SU-DHL-6 (cell line): ENCODE results near the gene ITIH5.

Source experiments
- EZH2phosphoT487 ChIP-seq: fragments of 200-600 bp; sonication (generic), shearing (Covaris generic); conservative IDR thresholded peaks from 2 replicates; pipeline ENCODE4 v1.6.1; 2018; ENCODE audit warnings: mild to moderate bottlenecking, antibody characterized with exemption, low read length, moderate library complexity, mixed read lengths
- TF ChIP-seq, protein P1 (sequence below): fragments of 200-600 bp; sonication (generic); IDR thresholded peaks from one replicate; pipeline ENCODE4 v1.5.1; 2017; ENCODE audit warnings: antibody characterized with exemption, mild to moderate bottlenecking, low read length, moderate library complexity; ENCODE audit not compliant: insufficient read depth, poor library complexity, severe bottlenecking

DNA sequence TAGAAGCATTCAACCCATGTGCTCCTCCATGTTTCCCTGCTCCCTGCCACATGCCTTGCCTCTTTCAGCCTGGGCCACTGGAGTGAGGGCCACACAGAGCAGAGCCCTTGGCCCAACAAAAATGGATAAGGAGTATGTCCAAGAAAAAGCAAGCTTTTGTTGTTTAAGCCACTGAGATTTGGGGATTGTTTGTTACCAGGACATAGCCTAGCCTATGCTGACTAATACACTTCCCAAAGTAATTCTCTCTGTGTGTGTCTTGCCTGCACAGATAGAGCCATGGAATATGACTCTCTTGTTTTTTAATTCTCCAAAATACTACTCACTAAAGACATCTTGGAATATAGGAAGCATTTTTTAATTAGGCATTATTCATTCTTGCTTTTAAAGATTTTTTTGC, 22.8 kb upstream of the ITIH5 start:
- TF ChIP-seq EZH2phosphoT487: no peak
- TF ChIP-seq, protein P1, sequence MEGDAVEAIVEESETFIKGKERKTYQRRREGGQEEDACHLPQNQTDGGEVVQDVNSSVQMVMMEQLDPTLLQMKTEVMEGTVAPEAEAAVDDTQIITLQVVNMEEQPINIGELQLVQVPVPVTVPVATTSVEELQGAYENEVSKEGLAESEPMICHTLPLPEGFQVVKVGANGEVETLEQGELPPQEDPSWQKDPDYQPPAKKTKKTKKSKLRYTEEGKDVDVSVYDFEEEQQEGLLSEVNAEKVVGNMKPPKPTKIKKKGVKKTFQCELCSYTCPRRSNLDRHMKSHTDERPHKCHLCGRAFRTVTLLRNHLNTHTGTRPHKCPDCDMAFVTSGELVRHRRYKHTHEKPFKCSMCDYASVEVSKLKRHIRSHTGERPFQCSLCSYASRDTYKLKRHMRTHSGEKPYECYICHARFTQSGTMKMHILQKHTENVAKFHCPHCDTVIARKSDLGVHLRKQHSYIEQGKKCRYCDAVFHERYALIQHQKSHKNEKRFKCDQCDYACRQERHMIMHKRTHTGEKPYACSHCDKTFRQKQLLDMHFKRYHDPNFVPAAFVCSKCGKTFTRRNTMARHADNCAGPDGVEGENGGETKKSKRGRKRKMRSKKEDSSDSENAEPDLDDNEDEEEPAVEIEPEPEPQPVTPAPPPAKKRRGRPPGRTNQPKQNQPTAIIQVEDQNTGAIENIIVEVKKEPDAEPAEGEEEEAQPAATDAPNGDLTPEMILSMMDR: no peak
